HG03469 (cell line): Measurements from ENCODE around the gene GALNT9.

Source experiments
- ATAC-seq: cut with Tn5 transposase; IDR thresholded peaks from one replicate; pipeline ENCODE4 v1.9.1; 2021; ENCODE audit warnings: mild to moderate bottlenecking, moderate library complexity, moderate number of reproducible peaks; ENCODE audit not compliant: unreplicated experiment

GALNT9 gene

GRCh38 chr12:132282031-132282949, 47.1 kb downstream of the GALNT9 start:
- no peak for ATAC-seq

GRCh38 chr12:132281038-132281437, 48.4 kb downstream of the GALNT9 start:
- no peak for ATAC-seq

- ATAC-seq = no peak
These were observed 49.0 kb downstream of the GALNT9 start for GRCh38 chr12:132280406-132280805.

GRCh38 chr12:132279930-132280329, 49.5 kb downstream of the GALNT9 start:
- no peak for ATAC-seq

GRCh38 chr12:132279184-132279889, 50.1 kb downstream of the GALNT9 start:
- ATAC-seq = no peak

GRCh38 chr12:132278401-132279183, 50.8 kb downstream of the GALNT9 start:
- ATAC-seq = no peak

GRCh38 chr12:132277949-132278348, 51.4 kb downstream of the GALNT9 start:
- no peak for ATAC-seq

GRCh38 chr12:132277374-132277941, 51.9 kb downstream of the GALNT9 start:
- no peak for ATAC-seq

GRCh38 chr12:132276827-132277373, 52.5 kb downstream of the GALNT9 start:
- ATAC-seq = no peak

GRCh38 chr12:132276066-132276826, 53.1 kb downstream of the GALNT9 start:
- ATAC-seq = no peak

GRCh38 chr12:132275631-132276030, 53.8 kb downstream of the GALNT9 start:
- ATAC-seq = no peak

GRCh38 chr12:132275110-132275531, 54.3 kb downstream of the GALNT9 start:
- no peak for ATAC-seq

GRCh38 chr12:132273992-132274334, 55.4 kb downstream of the GALNT9 start:
- no peak for ATAC-seq

GRCh38 chr12:132272711-132273110, 56.7 kb downstream of the GALNT9 start:
- no peak for ATAC-seq

- ATAC-seq = no peak
These were observed 57.7 kb downstream of the GALNT9 start for GRCh38 chr12:132271755-132272092.

GRCh38 chr12:132270969-132271754, 58.2 kb downstream of the GALNT9 start:
- no peak for ATAC-seq

GRCh38 chr12:132270516-132270915, 58.9 kb downstream of the GALNT9 start:
- ATAC-seq = no peak

- no peak for ATAC-seq
These were observed 60.0 kb downstream of the GALNT9 start for GRCh38 chr12:132269271-132269968.

- ATAC-seq = no peak
These were observed 60.7 kb downstream of the GALNT9 start for GRCh38 chr12:132268674-132269073.
